A549 (cell line): Measurements from ENCODE around the gene CDC5L. TPM values are rescaled to one million over a fixed set of nuclear protein-coding genes. Genes with fewer than 3 reads are reported as not detected.

Experiments used
- ATAC-seq, 2 experiments: fragments of 200-7000 bp in 1 of 2; fragments of >200 bp in 1 of 2; cut with Nextera tagmentation in 1 of 2; cut with Tn5 transposase in 1 of 2; 3 replicates each; pipeline versions ENCODE4 v1.8.0 to v1.9.1; 2018 to 2020; ENCODE audit warnings: mild to moderate bottlenecking in 1 of 2, moderate library complexity in 1 of 2
- CTCF ChIA-PET: fragments of 300-600 bp; sonication (Branson Sonifier 250); formaldehyde crosslinking; extraction: SDS; loops from one replicate; lab custom pipeline; 2021; ENCODE audit warnings: antibody characterized with exemption, inconsistent platforms; lab: Yijun Ruan, JAX
- POLR2A ChIA-PET: fragments of 350-600 bp; formaldehyde crosslinking; extraction: SDS; loops from one replicate; lab custom pipeline; 2021; ENCODE audit warnings: antibody characterized with exemption, inconsistent platforms; lab: Yijun Ruan, JAX
- DNase-seq, 2 experiments: peaks; one replicate each; pipeline versions ENCODE4 v3.0.0 to v3.0.0-alpha.2; 2011 to 2016; ENCODE audit warnings: low read depth in 1 of 2, low spot score in 1 of 2
- FAIRE-seq: peaks from 2 replicates; lab custom pipeline; 2011; peaks lifted over from hg19 to GRCh38; lab: Jason Lieb, UNC
- H3K27ac ChIP-seq, 2 experiments: fragments of >200 bp; sonication (Bioruptor Twin); formaldehyde crosslinking; 3 replicates each; pipeline ENCODE4 v1.5.1; 2016 to 2017
- H3K4me1 ChIP-seq: fragments of >200 bp; sonication (Bioruptor Twin); formaldehyde crosslinking; 3 replicates; pipeline ENCODE4 v1.6.1; 2016
- H3K4me2 ChIP-seq: fragments of >200 bp; sonication (Bioruptor Twin); formaldehyde crosslinking; 3 replicates; pipeline ENCODE4 v1.6.1; 2016
- H3K4me3 ChIP-seq: fragments of >200 bp; sonication (Bioruptor Twin); formaldehyde crosslinking; 3 replicates; pipeline ENCODE4 v1.5.1; 2016
- H3K9me3 ChIP-seq: fragments of >200 bp; sonication (Bioruptor Twin); formaldehyde crosslinking; 3 replicates; pipeline ENCODE4 v1.6.1; 2016
- ATOH8 ChIP-seq: fragments of 250-450 bp; sonication (Bioruptor Pico); IDR thresholded peaks from 2 replicates; pipeline ENCODE4 v1.5.0; 2020; ENCODE audit warnings: low read depth, mild to moderate bottlenecking, moderate library complexity
- BCL3 ChIP-seq: fragments of >200 bp; sonication (Bioruptor Twin); formaldehyde crosslinking; IDR thresholded peaks from 3 replicates; pipeline ENCODE4 v1.6.1; 2016
- BHLHE40 ChIP-seq: IDR thresholded peaks from 2 replicates; pipeline ENCODE4 v1.6.1; 2012; ENCODE audit warnings: low read depth, low read length, inconsistent platforms
- CBX2 ChIP-seq: fragments of 200-600 bp; sonication (generic); IDR thresholded peaks from 2 replicates; pipeline ENCODE4 v1.6.1; 2016; ENCODE audit warnings: low read depth, mild to moderate bottlenecking, borderline replicate concordance
- CBX8 ChIP-seq: fragments of 200-600 bp; sonication (generic); IDR thresholded peaks from 2 replicates; pipeline ENCODE4 v1.6.1; 2016
- EHF ChIP-seq: fragments of 250-450 bp; sonication (Bioruptor Pico); IDR thresholded peaks from 2 replicates; pipeline ENCODE4 v1.5.0; 2020; ENCODE audit warnings: mild to moderate bottlenecking
- EHMT2 ChIP-seq: fragments of 200-600 bp; sonication (generic); IDR thresholded peaks from 2 replicates; pipeline ENCODE4 v1.6.1; 2016; ENCODE audit warnings: antibody characterized with exemption, low read depth, mild to moderate bottlenecking, moderate library complexity
- EP300 ChIP-seq, 2 experiments: fragments of >200 bp; sonication (Bioruptor Twin); formaldehyde crosslinking; IDR thresholded peaks; 2 replicates in 1 of 2; 3 replicates in 1 of 2; pipeline ENCODE4 v1.6.1; 2016 to 2017
- FOSB ChIP-seq: fragments of 250-450 bp; sonication (Bioruptor Pico); IDR thresholded peaks from 2 replicates; pipeline ENCODE4 v1.5.0; 2020; ENCODE audit warnings: mild to moderate bottlenecking, moderate library complexity
- HES2 ChIP-seq: fragments of >200 bp; sonication (Bioruptor Twin); formaldehyde crosslinking; IDR thresholded peaks from 2 replicates; pipeline ENCODE4 v1.6.1; 2016
- HEYL ChIP-seq: fragments of 250-450 bp; sonication (Bioruptor Pico); IDR thresholded peaks from 2 replicates; pipeline ENCODE4 v1.8.0; 2021; ENCODE audit warnings: mild to moderate bottlenecking, moderate library complexity
- HMGXB4 ChIP-seq: fragments of 250-450 bp; sonication (Bioruptor Pico); IDR thresholded peaks from 2 replicates; pipeline ENCODE4 v1.5.0; 2021; ENCODE audit warnings: mild to moderate bottlenecking, moderate library complexity, borderline replicate concordance
- HOXB5 ChIP-seq: fragments of 250-450 bp; sonication (Bioruptor Pico); IDR thresholded peaks from 2 replicates; pipeline ENCODE4 v1.5.0; 2020; ENCODE audit warnings: mild to moderate bottlenecking, moderate library complexity
- KDM1A ChIP-seq: fragments of 200-600 bp; sonication (generic); IDR thresholded peaks from 2 replicates; pipeline ENCODE4 v1.6.1; 2016; ENCODE audit warnings: low read depth, mild to moderate bottlenecking
- KDM5A ChIP-seq: fragments of 200-600 bp; sonication (generic); IDR thresholded peaks from 2 replicates; pipeline ENCODE4 v1.6.1; 2016; ENCODE audit warnings: antibody characterized with exemption, mild to moderate bottlenecking
- MAFK ChIP-seq: fragments of 450-650 bp; IDR thresholded peaks from 2 replicates; pipeline ENCODE4 v1.6.1; 2014; ENCODE audit not compliant: partially characterized antibody
- MAZ ChIP-seq: fragments of 150-350 bp; IDR thresholded peaks from 2 replicates; pipeline ENCODE4 v1.6.1; 2014; ENCODE audit warnings: antibody characterized with exemption, low read depth, low read length, borderline replicate concordance
- NPAS2 ChIP-seq: fragments of 250-450 bp; sonication (Bioruptor Pico); IDR thresholded peaks from 2 replicates; pipeline ENCODE4 v1.8.0; 2022; ENCODE audit warnings: mild to moderate bottlenecking, moderate library complexity, borderline replicate concordance
- NR3C1 ChIP-seq: fragments of >200 bp; sonication (Bioruptor Twin); formaldehyde crosslinking; IDR thresholded peaks from 3 replicates; pipeline ENCODE4 v1.6.1; 2017
- PBX3 ChIP-seq: IDR thresholded peaks from 2 replicates; pipeline ENCODE4 v1.6.1; 2012
- POLR2AphosphoS2 ChIP-seq: conservative IDR thresholded peaks from 2 replicates; pipeline ENCODE4 v1.6.1; 2012; ENCODE audit warnings: low read length, improper control_type of control experiment, inconsistent platforms
- RAD21 ChIP-seq, 2 experiments: fragments of >200 bp in 1 of 2; sonication (Bioruptor Twin) in 1 of 2; formaldehyde crosslinking in 1 of 2; IDR thresholded peaks in 1 of 2; conservative IDR thresholded peaks in 1 of 2; 2 replicates in 1 of 2; 3 replicates in 1 of 2; pipeline ENCODE4 v1.6.1; 2012 to 2018; ENCODE audit warnings: inconsistent platforms in 1 of 2
- RARB ChIP-seq: fragments of 250-450 bp; sonication (Bioruptor Pico); IDR thresholded peaks from 2 replicates; pipeline ENCODE4 v1.8.0; 2021; ENCODE audit warnings: mild to moderate bottlenecking, moderate library complexity
- ZC3H11A ChIP-seq: fragments of 450-650 bp; IDR thresholded peaks from 2 replicates; pipeline ENCODE4 v1.6.1; 2014; ENCODE audit warnings: antibody characterized with exemption, mild to moderate bottlenecking
- ZFP36 ChIP-seq: fragments of 450-650 bp; IDR thresholded peaks from 2 replicates; pipeline ENCODE4 v1.6.1; 2014; ENCODE audit warnings: borderline replicate concordance; ENCODE audit not compliant: partially characterized antibody
- ZSCAN20 ChIP-seq: fragments of 250-450 bp; sonication (Bioruptor Pico); IDR thresholded peaks from 2 replicates; pipeline ENCODE4 v1.8.0; 2022; ENCODE audit warnings: mild to moderate bottlenecking, moderate library complexity
- WGBS: methylation state at CpG from one replicate; pipeline ENCODE4 v1.1.6; 2017; ENCODE audit errors: missing lambda C conversion rate; 5-methylcytosine and 5-hydroxymethylcytosine counted together
- polyA plus RNA-seq, 4 experiments: library from polyadenylated mRNA; depleted of rRNA in 3 of 4; stranded (reverse); fragments of >200 nt; fragmentation: RNase III in 1 of 4; extraction: RNeasy Plus Mini Kit Qiagen cat#74134 plus additional on column Dnase treatment in 1 of 4; gene quantifications; 2 replicates in 3 of 4; 3 replicates in 1 of 4; pipeline ENCODE4 v1.2.3, GENCODE V29; 2011 to 2017

Gene CDC5L
- polyA plus RNA-seq, 2 of the 4 experiments (the other 2 are of a cell fraction), result 12.8 to 20.5 TPM

GRCh38 chr6:44480097-44480541, 92.6 kb downstream of the CDC5L start:
- Histone ChIP-seq H3K4me3 (no peak overlapping the region), H3K9me3 (no peaks in the 10 kb centered on the region), H3K4me2 (no peak overlapping the region), H3K4me1 (peaks cover 8% of the 10 kb centered on the region; the same call in 2 of the 3 replicates), H3K27ac (no peak overlapping the region)
- CTCF ChIA-PET, result interaction anchor here (1.2 kb wide), 1 partner anchor 72 kb away, joined by 4 read pairs; no protein-coding TSS in a partner anchor
- 79% methylated on average over 12 of the region's 13 CpGs for WGBS
- FAIRE-seq, result no peak
- no peak for ATAC-seq
- TF ChIP-seq NR3C1 (no peak), ZSCAN20 (CRISPR knock-in tag) (no peak), HOXB5 (CRISPR knock-in tag) (no peak), EHMT2 (no peak), KDM1A (no peak), ZC3H11A (no peak), POLR2AphosphoS2 (no peak), BCL3 (no peak)
- DNase-seq, result no peak
- POLR2A ChIA-PET, result no interaction called here

- Histone ChIP-seq H3K9me3 (no peaks in the 10 kb centered on the region), H3K27ac (no peak overlapping the region), H3K4me3 (no peak overlapping the region)
- POLR2A ChIA-PET, result no interaction called here
- no peak for FAIRE-seq
- no peak for ATAC-seq
- TF ChIP-seq MAZ (no peak), HEYL (no peak)
- TF ChIP-seq, all 56 proteins: peak for 0
- H3K4me2 ChIP-seq, result no peak overlapping the region
- DNase-seq, result no peak
- CTCF ChIA-PET, result no interaction called here
- WGBS, result 85% methylated on average over 6 of the region's 6 CpGs
- peaks cover 2% of the 10 kb centered on the region; the same call in 2 of the 3 replicates for H3K4me1 ChIP-seq
Observed at GRCh38 chr6:44481056-44481455, 93.5 kb downstream of the CDC5L start.

- ATAC-seq, result no peak
- H3K4me1 ChIP-seq, result no peaks in the 10 kb centered on the region
- no peaks in the 10 kb centered on the region for H3K9me3 ChIP-seq
- H3K4me3 ChIP-seq, result no peak overlapping the region
- ChIA-PET CTCF (no interaction called here), POLR2A (no interaction called here)
- no peak overlapping the region for H3K27ac ChIP-seq
- WGBS, result 83% methylated on average over 9 of the region's 9 CpGs
- no peak for DNase-seq
- no peak for TF ChIP-seq KDM1A
- TF ChIP-seq ZSCAN20 (CRISPR knock-in tag), result no peak
- TF ChIP-seq CBX8, result no peak
- no peak for TF ChIP-seq RAD21 (conservative IDR thresholded peaks at IDR 0.05 in 1 of 2, IDR thresholded peaks at IDR 0.05 in 1 of 2)
- TF ChIP-seq NPAS2 (CRISPR knock-in tag), result no peak
- TF ChIP-seq HES2, result no peak
- TF ChIP-seq FOSB (CRISPR knock-in tag), result no peak
- no peak for TF ChIP-seq RARB
- TF ChIP-seq KDM5A, result no peak
- TF ChIP-seq BHLHE40, result no peak
- no peak for FAIRE-seq
- no peak overlapping the region for H3K4me2 ChIP-seq
Observed at GRCh38 chr6:44481760-44482159, 94.3 kb downstream of the CDC5L start.

- no peak for FAIRE-seq
- 73% methylated on average over 12 of the region's 12 CpGs for WGBS
- ChIA-PET POLR2A (no interaction called here), CTCF (interaction anchor here (1.1 to 2.9 kb wide), 2 partner anchors 10 to 16 kb away, joined by 3 to 26 read pairs; no protein-coding TSS in a partner anchor)
- no peaks in the 10 kb centered on the region for H3K9me3 ChIP-seq
- H3K4me3 ChIP-seq, result no peak overlapping the region
- H3K4me2 ChIP-seq, result no peak overlapping the region
- no peak for ATAC-seq
- H3K27ac ChIP-seq, result peak overlapping the region in 1 of 2 experiments; percentile 31; a peak in 1 of 6 replicates
- no peak for DNase-seq
- peaks cover 14% of the 10 kb centered on the region for H3K4me1 ChIP-seq
- TF ChIP-seq EP300 (IDR thresholded peaks at IDR 0.05) (no peak), ZC3H11A (no peak), CBX8 (no peak), ATOH8 (CRISPR knock-in tag) (no peak), EHF (CRISPR knock-in tag) (no peak), CBX2 (no peak), HMGXB4 (no peak), MAFK (no peak), ZFP36 (no peak), PBX3 (no peak)
Observed at GRCh38 chr6:44485601-44486401, 98.3 kb downstream of the CDC5L start.
